RKO (cell line): Measurements from ENCODE around the gene FMN1.

Experiments used
- DNase-seq: peaks from one replicate; pipeline ENCODE4 v3.0.0-alpha.2; 2016; ENCODE audit warnings: low spot score

The FMN1 gene

DNA sequence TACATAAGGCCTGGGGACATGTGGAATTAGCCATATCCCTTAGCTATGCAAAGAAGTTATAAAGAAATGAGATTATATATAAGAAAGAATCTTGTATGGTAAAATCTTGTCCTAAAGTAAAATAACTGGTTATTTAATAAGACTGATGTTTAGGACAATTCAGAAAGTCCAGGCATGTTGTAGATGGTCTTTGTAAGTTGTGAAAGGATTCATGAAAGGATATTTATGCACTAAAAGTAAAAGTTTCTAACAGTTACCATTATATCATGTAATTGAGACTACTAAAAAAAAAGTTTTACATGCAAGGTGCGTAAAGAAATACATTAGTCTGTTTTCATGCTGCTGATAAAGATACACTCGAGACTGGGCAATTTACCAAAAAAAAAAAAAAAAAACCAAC is 146.3 kb downstream of the FMN1 start:
- peak; percentile 2 for DNase-seq

DNA sequence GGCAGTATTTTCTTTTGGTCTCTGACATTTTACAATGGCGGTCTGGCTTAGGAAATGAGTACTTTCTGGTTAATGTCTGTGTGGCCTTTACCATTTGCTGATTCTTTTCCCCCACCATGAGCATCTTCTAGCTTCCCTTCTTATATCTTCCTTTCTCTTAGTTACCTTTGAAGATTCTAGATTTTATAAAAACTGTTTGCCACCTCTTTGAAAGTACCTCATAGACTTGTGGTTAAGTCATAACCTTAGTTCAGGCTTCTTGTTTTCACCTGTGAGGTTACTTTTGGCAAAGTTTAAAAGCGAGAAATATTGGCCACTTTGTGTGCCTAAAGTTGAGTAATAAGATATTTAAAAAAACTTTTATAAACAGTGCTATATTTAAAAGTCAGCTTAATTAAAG is 147.4 kb downstream of the FMN1 start:
- DNase-seq: no peak

DNA sequence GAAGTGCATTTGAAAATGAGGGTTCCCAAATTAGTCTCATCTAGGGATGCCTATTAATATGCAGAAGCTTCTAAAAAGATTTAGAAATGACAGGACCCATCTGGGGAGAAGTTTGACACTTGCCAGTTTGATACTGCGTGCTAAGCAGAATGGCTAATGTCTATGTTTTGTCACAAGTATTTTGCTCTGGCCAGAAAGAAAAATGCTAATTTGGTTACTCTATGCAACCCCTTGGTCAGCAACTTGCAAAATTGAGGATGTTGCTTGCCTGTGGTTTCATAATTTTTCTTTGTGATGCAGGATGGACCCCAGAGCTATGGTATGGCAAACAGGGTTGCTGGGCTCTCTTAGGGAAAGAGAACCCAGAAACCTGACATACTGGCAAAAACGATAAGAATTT is 148.2 kb downstream of the FMN1 start:
- DNase-seq: no peak

DNA sequence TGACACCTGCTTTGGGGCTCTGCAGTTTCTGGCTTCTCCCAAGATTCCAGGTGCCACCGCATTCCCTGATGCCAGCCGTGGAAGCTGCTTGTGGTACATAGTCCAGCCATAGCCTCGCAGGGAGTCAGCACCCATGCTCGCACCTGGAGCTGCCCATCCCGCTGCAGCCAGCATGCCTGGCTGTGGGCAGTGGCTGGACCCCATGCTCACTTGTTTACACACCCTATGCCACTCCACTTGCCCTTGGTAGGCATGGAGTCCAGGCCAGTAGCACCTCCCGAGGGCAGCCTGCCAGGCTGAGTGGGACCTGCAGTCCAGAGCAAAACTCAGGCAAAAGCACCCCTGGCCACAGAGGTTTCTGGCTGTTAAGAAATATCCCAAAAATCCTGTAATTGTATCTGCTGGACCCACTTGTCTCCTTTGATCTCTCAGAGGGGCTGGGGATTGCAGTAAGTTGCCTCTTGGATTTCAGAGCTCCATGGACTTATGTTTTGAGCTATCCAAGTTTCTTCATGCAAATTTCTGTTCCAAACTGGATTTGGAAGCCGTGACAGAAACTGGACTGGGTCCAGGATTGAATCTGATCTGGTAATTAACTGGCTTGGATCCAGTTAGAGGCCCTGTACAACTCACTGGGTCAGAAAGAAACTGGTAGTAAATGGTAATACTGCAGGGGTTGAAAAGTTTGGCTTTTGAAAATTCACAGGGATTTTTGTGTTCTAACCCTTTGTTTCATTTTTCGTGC is 149.3 kb downstream of the FMN1 start:
- DNase-seq: no peak

DNA sequence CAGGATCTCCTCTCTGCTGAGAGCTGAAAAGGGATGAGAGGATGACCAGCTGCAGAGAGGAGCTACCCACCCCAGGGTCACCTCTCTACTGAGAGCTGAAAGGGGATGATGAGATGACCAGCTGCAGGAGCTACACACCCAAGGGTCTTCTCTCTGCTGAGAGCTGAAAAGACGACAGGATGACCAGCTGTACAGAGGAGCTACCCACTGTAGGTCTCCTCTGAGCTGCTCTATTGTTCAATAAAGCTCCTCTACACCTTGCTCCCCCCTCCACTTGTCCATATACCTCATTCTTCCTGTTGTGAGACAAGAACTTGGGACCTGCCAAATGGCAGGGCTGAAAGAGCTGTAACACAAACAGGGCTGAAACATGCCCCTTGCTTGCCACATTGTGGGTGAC is 149.9 kb downstream of the FMN1 start:
- no peak for DNase-seq

DNA sequence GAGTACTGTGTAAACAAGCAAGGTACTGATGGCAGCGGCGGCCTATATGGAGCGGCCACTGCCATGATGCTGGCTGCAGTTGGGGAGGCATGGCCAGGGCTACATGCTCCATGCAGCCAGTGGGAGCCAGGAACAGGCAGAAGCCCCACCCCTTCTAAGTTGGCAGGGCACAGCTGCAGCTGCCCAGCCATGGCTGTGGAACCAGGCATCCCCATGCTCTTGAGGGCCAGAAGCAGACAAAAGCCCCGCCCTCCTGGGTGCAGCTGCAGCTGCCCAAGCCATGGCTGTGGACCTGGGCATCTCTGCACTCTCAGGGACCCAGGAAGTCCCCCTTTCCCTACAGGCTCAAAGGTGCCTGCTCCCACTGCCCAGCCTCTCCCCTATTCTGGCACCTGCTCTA is 150.9 kb downstream of the FMN1 start:
- no peak for DNase-seq

DNA sequence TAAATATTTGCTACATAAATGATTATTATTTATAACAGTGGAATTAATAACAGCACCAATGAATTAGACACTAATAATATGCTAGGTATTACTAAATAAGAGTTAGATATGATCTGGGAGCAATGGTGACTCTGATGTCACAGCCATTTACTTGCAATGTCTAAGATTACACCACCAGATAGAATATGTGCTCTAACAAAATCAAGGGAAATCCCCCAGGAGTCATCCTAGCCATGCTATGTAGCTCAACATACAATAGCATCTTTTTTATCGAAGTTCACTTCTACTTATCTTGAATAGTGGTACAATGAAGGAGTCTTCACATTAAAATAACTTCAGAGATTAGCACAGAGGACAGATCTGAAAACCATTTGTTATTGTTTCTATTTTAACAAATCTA is 154.0 kb downstream of the FMN1 start:
- no peak for DNase-seq

DNA sequence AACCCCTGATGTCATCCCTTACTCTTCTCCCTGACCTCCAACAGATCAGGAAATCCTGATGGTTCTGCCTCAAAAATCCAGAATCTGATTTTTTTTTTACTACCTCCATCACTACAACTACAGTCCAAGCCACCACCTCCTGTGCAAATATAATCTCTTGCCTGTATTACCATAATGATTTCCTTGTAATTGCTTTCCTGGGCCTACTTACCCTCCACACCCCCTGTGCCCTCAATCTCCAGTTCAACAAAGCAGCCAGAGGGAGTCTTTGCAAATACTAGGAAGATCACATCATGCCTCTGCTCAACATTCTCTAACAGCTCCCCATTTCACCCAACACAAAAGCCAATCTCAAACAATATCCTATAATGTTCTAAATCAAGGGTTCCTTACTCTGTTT is 159.9 kb downstream of the FMN1 start:
- DNase-seq: no peak

DNA sequence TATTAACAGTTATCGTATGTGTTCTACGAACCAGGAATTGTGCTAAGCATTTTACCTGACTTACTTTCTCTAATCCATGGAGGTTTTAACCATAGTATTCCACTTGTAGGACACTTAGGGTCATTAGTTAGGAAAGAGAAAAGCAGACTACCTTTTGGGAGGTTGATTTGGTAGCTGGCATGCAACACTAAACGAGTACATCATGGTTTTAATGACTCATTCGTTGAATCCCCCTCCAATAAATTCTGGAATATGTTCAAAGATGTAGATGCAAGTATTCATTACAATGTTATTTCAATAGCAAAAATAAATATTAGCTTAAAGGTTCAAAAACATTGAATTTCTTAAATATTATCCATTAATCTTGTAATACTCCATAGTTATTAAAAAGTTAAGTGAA is 162.5 kb downstream of the FMN1 start:
- DNase-seq: no peak

DNA sequence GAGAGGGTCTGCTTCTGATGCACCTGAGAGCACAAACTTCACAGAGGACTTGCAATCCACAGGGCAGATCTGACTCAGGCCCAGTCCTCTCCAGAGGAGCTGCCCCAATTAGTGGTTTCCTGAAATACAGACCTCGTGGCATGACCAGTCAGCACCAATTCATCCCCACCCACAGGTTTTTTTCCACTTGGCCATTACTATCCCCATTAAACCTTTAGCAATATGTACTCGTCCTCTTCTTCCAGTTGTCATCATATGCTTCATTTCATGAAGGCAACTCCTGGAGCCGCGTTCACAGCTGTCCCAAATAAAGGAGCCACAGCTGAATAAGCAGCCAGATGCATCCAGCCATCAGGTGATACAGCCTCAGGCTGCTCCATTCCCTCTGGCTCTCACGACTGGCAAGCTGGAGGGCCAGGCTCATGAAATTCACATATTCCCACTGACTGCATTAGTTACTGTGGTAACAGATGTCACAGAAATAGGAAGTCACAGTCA is 163.1 kb downstream of the FMN1 start:
- peak; percentile 1 for DNase-seq

DNA sequence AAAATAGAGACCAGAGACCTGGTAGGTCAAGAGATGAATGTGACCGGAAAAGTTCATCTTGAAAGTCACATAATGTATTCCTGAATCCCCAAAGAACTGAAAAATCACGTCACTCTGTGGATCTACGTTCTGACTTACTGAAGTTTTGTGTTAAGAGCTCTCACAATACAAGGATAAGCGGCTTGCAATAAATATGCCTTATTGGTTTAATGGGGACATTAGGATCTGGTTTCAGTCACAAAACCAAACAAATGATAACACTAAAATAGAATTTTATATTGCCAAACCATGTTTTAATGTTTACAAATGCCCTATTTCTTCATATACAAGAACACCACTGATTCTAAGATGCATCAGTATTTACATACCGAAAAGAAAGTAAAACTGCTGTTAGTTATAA is 164.2 kb downstream of the FMN1 start:
- no peak for DNase-seq

DNA sequence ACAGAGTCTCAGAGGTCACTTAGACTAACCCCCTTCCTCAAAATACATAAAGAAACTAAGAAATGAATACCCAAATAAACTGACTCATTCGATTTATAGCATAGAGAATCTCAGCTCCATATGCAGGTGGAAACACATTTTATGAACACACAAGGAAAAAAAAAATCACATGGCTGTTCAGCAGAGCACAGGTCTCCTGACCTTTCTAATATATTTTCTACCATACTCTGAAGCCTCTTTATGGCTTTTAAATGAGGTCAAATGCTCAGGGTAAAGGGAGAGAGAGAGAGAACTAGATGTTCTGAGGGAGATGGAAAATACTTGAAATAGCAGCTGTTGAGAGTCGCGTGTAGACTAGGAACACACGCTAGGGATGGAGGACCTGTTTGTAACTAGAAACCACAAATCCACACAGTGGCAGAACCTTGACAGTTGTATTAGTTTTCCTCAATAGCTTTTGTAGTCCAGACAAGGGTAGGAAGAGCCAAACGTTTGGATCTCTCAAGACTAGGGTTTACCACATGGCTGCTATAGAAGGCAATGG is 165.3 kb downstream of the FMN1 start:
- DNase-seq: no peak

DNA sequence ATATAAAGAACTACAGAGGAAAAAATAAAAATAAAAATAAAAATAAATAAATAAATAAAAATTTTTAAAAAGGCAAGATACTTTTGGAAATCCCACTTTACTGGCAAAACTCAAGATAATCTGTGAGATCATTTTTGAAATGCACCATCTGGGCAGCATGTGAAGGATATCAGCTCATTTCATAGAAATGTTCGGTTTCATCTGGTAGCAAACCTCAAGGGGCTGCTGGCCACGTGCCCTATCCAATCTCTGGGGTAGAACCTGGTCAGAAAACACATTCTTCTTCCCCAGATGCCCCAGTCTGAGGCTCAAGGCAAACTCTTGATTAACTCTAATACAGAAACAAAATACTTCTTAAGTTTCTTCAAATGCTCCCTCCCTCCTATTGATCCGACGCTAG is 166.0 kb downstream of the FMN1 start:
- no peak for DNase-seq

DNA sequence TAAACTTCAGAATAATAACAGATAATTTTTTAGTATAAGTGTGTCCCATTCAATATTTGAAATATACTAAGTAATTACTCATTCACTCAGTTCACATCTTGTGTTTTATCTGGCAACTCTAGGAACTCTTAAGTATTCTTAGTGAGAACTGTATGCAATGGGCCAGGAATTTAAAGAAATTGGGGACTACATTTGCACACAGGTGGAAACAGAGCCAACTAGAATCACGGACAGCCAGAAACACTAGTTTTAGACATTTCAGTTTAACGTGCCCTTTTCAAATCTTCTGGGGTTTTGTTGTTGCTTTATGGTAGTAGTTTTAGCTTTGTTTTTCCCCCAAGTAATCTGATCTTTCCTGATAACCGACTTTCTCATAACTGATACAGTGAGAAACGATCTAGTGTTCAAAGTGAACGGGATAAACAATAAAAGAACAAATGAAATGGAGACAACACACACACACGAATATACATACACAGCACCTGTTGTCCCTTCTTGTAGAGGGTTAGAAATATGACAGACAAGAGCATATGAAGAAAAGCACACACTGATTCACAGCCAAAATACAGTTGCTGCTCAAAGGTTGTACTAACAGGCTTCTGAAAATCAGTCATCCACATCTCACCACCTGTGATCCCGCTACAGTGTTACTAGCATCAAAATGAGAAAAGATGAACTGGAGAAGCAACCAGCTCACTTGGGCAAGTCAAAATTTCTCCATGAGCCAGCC is 167.0 kb downstream of the FMN1 start:
- DNase-seq: no peak

DNA sequence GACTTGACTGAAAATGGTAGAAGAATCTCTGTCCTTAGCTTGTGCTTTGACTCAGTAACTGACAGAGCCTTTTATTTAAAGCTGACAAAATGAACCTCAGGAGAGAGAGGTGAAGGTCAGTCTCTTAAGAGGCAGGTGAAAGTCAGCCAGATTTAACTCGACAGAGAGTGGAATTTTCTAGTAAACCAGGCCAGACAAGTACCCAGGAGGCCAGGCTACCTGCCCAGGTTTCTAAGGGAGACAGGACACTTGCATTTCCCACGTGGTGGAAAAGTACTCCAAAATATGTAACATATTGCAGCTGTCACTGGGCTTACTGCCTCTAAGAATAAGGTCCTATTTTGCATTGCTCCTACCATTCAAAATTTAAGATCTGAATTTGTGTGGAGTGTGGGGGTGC is 167.9 kb downstream of the FMN1 start:
- DNase-seq: no peak

DNA sequence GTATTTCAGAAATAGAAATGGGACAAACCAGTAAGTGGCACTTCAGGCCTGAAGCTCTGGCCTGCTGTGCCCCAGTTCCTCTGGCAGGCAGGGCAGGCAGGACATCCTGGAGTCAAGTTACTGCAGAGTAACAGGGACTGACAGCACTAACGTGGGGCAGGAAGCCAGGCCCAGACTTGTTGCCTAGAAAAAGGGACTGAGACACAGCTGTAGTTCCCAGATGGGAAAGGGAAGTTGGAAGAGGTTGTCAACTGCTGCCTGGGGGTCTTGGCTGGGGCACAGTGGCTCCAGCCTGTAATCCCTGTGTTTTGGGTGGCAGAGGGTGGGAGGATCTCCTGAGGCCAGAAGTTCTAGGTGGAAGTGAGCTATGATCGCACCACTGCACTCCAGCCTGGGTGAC is 171.9 kb downstream of the FMN1 start:
- DNase-seq: no peak

DNA sequence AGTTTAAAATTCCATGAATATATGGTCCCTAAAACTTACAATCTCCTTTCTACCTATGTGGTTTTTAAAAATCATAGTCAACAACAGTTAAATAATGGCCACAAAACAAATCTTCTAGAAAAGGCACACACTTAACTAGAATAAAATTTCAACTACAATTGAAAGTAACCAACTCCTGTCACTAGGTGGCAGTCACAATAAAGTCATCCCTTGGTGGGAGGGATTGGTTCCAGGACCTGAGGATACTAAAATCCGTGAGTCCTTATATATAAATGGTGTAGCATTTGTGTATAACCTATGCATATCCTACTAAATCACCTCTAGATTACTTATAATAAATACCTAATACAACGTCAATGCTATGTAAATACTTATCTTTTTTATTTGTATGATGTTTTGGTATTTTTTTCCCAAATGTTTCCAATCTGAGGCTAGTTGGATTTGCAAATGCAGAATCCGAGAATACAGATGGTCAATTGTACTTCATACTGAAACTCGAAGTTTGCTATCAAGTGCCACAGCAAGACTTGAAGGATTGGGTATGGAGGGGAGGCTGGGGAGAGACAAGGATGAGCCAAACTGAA is 172.6 kb downstream of the FMN1 start:
- DNase-seq: peak; percentile 58

DNA sequence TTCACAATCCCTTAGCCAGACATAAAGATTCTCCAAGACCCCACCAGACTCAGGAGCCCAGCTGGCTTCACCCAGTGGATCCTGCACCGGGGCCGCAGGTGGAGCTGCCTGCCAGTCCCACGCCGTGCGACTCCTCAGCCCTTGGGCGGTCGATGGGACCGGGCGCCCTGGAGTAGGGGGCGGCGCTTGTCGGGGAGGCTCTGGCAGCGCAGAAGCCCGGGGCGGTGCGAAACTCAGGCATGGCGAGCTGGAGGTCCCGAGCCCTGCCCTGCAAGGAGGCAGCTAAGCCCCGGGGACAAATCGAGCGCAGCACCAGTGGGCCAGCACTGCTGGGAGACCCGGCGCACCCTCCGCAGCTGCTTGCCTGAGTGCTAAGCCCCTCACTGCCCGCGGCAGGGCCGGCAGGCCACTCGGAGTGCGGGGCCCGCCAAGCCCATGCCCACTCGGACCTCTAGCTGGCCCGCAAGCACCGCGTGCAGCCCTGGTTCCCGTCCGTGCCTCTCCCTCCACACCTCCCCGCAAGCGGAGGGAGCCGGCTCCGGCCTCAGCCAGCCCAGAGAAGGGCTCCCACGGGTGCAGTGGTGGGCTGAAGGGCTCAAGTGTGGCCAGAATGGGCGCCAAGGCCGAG is 175.0 kb downstream of the FMN1 start:
- DNase-seq: no peak

DNA sequence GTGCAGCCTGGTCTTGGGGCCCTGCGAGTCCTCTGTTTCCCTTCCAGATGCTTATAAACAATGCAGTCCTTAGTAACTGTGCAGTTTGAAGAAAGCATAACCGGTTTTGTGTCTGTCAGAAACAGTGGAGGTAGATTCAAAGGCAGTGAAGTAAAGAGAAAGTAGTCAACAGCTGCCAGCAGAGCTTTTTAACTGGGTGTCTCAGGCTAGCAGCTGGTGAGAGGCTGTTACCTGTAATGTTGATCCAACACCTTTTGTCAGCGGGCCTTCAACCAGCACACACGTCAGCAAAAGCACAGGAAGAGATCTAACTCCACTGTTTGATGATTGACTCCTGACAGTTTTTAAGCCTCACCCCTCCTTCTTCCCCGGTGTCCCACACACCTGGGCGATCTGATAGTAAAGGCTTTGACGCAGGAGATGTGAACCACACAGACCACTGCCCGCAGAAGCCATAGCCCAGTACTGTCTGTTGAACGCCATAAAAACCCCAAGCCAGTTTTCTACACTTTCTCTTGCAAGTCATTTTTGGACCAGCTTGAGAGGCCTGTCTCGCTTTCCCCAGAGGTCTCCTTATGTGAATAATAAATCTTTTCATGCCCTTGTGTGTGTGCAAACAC is 178.0 kb downstream of the FMN1 start:
- no peak for DNase-seq

DNA sequence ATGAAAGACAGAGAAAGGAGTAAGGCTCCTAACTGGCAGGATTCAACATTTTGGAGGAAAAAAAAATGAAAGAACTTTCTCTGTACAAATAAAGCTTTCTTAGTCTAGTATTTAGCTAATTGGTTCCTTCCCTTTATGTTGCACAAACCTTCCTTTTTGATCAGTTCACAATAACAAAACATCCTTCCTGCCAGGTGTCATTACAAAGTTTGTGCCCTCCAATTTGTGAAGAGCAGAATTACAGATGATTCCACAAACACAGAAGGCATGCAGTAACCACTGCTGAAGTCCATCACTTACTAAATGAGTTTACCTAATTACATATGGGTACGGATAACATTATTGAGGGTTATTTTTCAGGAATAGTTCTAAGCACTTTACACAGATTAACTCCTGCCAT is 179.9 kb downstream of the FMN1 start:
- DNase-seq: no peak

DNA sequence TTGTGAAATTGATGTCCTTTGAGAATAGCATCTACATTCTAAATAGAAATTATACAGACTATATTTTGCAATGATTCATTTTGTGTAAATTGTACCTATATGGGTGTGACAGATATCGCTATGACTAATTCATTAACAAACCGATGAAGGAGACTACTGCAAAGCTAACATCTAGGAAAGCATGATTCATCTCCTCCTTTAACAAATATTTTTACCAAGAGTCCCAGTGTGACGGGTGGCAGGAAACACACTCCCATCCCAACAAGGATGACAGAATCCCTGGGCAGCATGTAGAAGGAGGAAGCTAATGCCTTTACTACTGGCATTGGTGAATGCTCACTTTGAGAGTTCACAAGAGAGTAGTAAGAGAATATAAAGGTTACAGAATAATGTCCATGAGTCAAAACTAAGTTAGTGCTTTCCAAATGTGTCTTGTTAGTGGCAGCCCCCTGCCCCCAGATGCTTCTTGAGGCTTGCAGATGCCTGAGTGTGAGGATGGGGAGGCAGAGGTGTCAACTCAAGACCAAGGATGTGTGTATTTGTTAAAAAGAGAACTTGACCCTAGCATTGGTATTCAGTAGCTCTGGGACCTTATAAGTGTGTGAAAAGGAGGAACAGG is 180.6 kb downstream of the FMN1 start:
- peak; percentile 68 for DNase-seq

DNA sequence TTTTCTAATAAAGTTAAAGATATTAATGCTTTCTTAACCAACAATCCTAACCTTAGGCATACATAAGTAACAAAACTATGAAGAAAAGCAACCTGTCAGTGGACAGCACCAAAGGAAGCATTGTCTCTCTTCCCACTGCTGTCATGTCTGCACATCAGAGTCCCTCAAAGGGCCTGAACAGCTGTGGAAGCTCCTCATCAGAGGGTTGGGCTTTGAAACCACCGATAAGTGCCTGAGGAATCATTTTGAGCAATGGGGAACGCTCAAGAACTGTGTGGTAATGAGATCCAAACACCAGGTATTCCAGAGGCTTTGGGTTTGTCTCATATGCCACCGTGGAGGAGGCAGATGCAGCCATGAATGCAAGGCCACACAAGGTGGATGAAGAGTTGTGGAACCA is 182.5 kb downstream of the FMN1 start:
- DNase-seq: no peak
